GM06990 (cell line): Measurements from ENCODE around the gene OR2A1.
"Not testable (repeated sequence)": the region's sequence is repeated elsewhere in the genome, so short reads cannot be mapped to it uniquely, and the experiment has no call there.

Experiments
- DNase-seq: peaks from one replicate; pipeline ENCODE4 v3.0.0-alpha.2; 2011; ENCODE audit not compliant: insufficient read length; ENCODE audit errors: extremely low read depth
- H3K27me3 ChIP-seq: replicated peaks from 2 replicates; pipeline ENCODE4 v1.6.0; 2011; ENCODE audit warnings: low read length; ENCODE audit not compliant: control insufficient read depth, insufficient read depth
- H3K36me3 ChIP-seq: 2 replicates; pipeline ENCODE4 v1.5.1; 2011; ENCODE audit warnings: low read length; ENCODE audit not compliant: control insufficient read depth, insufficient read depth
- H3K4me3 ChIP-seq: replicated peaks from 2 replicates; pipeline ENCODE4 v1.5.1; 2011; ENCODE audit warnings: low read depth, mild to moderate bottlenecking, control low read depth, low read length

Gene OR2A1, protein sequence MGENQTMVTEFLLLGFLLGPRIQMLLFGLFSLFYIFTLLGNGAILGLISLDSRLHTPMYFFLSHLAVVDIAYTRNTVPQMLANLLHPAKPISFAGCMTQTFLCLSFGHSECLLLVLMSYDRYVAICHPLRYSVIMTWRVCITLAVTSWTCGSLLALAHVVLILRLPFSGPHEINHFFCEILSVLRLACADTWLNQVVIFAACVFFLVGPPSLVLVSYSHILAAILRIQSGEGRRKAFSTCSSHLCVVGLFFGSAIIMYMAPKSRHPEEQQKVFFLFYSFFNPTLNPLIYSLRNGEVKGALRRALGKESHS

GRCh38 chr7:144311872-144312469, at the start of gene OR2A1:
Gene OR2A1 (plus strand): TSS chr7:144312419. CDS start chr7:144318125, 5,706 bp downstream.
- H3K36me3 ChIP-seq, DNase-seq, H3K27me3 ChIP-seq, H3K4me3 ChIP-seq: not testable (repeated sequence)

- not testable (repeated sequence) for H3K4me3 ChIP-seq, DNase-seq, H3K36me3 ChIP-seq, H3K27me3 ChIP-seq
Measured at GRCh38 chr7:144264692-144265091, 47.5 kb upstream of the OR2A1 start, which contains the start of gene OR2A7. Gene OR2A7 (minus strand): TSS chr7:144264792. CDS start chr7:144259628, 5,164 bp downstream.

- not testable (repeated sequence) for H3K4me3 ChIP-seq, H3K27me3 ChIP-seq, DNase-seq, H3K36me3 ChIP-seq
Measured at GRCh38 chr7:144269188-144269587, 43.0 kb upstream of the OR2A1 start, which contains the start of gene CTAGE8. Gene CTAGE8 (minus strand): TSS chr7:144269288. CDS start chr7:144269250, 38 bp downstream.

DNA sequence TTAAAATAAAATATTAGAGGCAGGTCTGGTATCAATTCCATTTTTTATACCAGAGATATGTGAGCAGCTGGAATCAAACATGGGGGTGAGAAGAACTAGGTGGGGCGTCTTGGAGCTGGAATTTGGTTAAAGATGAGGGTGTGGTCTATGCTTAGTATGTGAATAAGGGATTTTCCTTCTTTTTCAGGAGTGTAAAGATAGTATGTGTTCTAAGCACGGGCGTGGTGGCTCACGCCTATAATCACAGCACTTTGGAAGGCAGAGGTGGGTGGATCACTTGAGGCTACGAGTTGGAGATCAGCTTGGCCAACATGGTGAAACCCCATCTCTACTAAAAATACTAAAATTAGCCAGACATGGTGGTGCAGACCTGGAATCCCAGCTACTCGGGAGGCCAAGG, 36.9 kb upstream of the OR2A1 start:
- not testable (repeated sequence) for DNase-seq, H3K36me3 ChIP-seq, H3K27me3 ChIP-seq, H3K4me3 ChIP-seq

- H3K4me3 ChIP-seq, DNase-seq: not testable (repeated sequence)
Measured at GRCh38 chr7:144280010-144280409, 32.2 kb upstream of the OR2A1 start.

DNA sequence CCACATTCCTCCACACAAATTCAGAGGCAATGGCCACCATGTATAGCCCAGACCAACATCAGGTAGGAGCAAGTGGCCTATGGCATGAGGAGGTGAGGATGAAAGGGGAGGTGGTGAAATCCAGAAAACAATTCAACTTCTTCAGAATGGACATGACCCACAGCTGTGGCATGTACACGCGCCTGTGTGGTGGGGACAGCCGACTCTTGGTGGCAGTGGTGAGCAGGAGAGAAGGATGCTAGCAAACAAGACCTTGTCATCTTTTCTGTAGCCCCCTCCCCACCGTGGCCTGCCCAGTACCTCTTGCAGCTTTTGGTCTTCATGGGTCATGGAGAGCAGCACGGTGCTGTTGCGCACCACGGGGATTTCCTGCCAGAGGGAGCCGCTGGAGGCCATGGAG, 30.2 kb upstream of the OR2A1 start:
- H3K36me3 ChIP-seq, DNase-seq, H3K27me3 ChIP-seq, H3K4me3 ChIP-seq: not testable (repeated sequence)

More at GRCh38 chr7:144280010-144280409, 32.2 kb upstream of the OR2A1 start:
- H3K27me3 ChIP-seq, H3K36me3 ChIP-seq: not testable (repeated sequence)

DNA sequence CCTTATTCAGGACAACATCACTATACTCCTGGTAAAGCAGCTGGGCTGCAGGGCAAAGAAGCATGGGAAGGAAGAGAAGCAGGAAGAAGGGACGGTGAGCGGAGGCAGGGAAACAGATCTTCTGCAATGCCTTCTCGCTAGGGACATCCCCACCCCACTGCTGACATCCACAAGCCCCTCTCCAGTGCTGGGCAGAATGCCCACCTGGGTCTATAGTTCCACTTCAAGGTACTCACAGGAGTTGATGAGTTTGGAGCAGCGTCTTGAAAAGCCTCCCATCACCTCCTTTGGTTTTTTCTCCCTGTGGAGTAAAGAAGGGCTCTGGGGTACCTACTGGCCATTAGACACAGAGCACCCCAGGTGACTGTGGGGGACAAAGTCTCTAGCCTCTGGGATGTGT, 29.7 kb upstream of the OR2A1 start:
- not testable (repeated sequence) for H3K36me3 ChIP-seq, H3K4me3 ChIP-seq, H3K27me3 ChIP-seq, DNase-seq

DNA sequence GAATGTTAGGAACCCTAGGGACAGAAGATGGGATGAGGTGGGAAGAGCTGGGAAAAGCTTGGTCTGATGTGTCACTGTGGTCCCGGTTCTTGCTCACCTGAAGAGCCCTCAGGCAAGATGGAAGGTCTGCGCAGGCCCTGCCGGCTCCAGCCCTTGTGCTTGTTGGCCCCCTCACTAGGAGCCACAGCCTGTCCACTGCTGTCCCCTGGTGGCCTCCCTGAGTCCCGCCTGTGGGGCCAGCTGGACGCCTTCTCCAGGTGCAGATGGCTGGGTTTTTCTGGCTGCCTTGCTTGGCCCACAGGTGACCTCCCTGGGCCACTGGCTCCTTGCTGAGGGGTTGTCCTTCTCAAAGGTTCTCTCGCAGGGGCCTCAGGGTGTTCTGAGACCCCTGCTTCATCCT, 28.5 kb upstream of the OR2A1 start:
- H3K27me3 ChIP-seq: not testable (repeated sequence)

DNA sequence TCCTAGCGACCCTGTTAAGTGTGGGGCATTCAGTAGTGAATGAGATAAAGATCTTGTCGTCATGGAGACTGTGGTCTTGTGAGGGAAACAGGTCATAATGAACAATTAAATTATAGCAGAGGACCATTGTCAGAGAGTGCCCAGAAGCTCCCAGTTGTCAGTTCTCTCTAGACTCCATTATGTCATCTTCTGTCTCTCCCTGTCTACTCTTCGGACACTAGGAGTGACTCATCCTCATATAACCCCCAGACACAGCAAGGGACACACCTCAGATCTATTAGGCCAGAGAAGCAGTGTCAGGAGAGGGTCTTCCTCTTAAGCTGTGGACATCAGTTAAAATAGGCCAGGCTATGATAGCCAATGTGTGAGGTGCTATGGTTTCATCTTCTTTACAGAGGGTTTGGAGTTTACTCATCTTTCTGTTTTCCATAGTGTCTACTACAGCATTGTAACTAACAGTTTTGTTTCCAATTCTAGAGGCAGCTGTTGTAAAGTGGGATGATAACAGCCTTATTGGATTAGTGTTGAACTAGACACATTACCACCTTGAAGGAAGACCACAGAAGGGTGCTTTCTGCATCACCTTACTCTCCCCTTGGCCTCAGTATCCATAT, 24.9 kb upstream of the OR2A1 start:
- not testable (repeated sequence) for H3K27me3 ChIP-seq, H3K36me3 ChIP-seq, H3K4me3 ChIP-seq, DNase-seq

More for the DNA sequence above, 28.5 kb upstream of the OR2A1 start:
- H3K4me3 ChIP-seq, H3K36me3 ChIP-seq, DNase-seq: not testable (repeated sequence)

GRCh38 chr7:144291607-144292006, 20.6 kb upstream of the OR2A1 start:
- DNase-seq, H3K27me3 ChIP-seq, H3K36me3 ChIP-seq, H3K4me3 ChIP-seq: not testable (repeated sequence)

GRCh38 chr7:144292384-144293161, 19.6 kb upstream of the OR2A1 start:
- not testable (repeated sequence) for H3K36me3 ChIP-seq, H3K27me3 ChIP-seq, H3K4me3 ChIP-seq, DNase-seq

DNA sequence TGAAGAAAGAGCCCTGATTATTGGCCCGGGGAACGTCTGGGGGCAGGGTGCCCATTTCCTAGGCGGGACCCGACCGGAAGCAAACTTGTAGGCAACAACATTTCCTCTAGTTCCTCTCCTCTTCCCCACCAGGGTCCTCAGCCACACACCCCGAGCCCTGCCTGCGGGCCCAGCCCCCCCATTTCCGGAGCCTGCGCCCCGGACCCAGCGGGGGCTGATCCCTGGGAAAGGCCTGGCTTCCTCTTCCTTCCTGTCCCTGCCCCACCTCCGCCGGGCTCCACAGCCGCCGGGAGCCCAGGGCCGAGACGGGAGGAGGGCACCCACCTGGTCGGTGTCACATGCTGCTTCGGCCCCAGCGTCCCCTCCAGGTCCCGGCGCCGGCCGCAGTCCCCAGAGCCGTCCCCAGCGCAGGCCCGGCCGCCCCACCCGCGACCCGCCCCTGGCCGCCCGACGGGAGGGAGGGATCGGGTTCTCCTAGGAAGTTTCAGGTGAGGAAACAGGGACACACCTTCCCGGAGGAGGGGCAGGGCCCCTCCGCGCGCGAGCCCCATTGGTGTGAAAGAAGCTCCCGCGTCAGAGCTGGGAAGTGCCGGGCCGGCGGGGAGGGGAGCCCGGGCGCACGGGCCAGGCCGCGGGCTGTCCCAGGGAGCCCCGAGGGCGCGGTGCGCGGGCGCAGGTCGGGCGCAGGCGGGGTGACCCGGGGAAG, 18.3 kb upstream of the OR2A1 start:
- not testable (repeated sequence) for DNase-seq

GRCh38 chr7:144302578-144303303, 9.5 kb upstream of the OR2A1 start:
- not testable (repeated sequence) for H3K36me3 ChIP-seq, DNase-seq, H3K27me3 ChIP-seq, H3K4me3 ChIP-seq

More for the DNA sequence above, 18.3 kb upstream of the OR2A1 start:
- not testable (repeated sequence) for H3K27me3 ChIP-seq, H3K36me3 ChIP-seq, H3K4me3 ChIP-seq
